ENCODE measurements around the gene POLDIP3.
A peak's percentile ranks its signal among the peaks of the same experiment; 100 is the strongest.
"Not testable (repeated sequence)": the region's sequence is repeated elsewhere in the genome, so short reads cannot be mapped to it uniquely, and the experiment has no call there.

The POLDIP3 gene

DNA sequence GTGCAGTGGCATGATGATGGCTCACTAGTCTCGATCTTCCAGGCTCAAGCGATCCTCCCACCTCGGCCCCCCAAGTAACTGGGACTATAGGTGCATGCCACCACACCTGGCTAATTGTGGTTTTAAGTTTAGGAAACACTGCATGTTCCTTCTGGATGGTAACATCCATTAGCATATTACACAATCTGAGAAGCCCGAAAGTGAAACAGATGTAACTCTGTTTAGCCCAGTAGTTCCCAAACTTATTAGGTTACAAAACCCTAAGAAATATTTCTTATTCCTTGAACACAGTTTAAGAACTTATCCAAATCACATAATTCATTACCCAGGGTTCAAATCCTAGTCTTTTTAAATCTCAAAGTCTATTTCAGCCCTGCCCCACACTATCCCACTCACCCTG, 28.3 kb downstream of the POLDIP3 start:
- DNase-seq (ENCODE audit: low read depth in 2 of 2), result no peak

DNA sequence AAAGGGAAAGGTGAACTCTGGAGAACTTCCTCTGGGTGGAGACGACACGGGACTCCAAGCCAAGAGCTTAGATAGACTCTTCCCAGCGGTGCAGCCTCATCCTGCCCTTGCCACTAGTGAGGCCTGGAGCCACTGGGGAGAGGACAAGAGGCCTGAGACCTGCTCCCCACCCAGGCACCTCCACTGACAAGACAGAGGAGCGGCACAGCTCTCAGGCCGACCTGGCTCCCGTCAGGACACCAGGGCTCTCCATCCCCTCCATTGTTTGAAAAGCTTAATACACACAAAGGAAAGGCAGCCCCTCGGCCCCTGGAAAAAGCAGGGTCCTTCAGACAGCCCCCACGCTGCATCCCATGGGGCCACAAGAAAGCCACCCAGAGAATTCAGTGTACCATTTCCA, 29.6 kb downstream of the POLDIP3 start:
- no peak for DNase-seq (ENCODE audit: low read depth in 2 of 2)

- no peak for DNase-seq (ENCODE audit: low read depth in 2 of 2)
These were observed 30.2 kb downstream of the POLDIP3 start for GRCh38 chr22:42584364-42584940.

DNA sequence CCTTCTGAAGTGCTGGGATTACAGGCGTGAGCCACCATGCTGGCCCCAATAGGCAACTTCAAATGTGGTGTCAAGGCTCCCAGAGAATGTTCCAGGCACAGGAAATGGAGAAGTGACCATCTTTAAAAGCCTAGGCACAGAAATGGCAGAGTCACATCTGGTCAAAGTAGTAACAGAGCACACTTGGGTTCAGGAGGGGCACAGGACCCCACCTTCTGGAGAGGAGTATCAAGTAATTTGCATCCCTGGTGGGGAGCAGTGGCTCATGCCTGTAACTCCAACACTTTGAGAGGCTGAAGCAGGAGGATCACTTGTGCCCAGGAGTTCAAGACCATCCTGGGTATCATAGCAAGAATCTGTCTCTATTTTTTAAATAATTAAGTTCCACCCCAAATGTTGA, 31.7 kb downstream of the POLDIP3 start:
- DNase-seq (ENCODE audit: low read depth in 2 of 2), result no peak

- DNase-seq (ENCODE audit: low read depth in 2 of 2), result peak; percentile 77
These were observed 32.6 kb downstream of the POLDIP3 start for GRCh38 chr22:42581762-42582716.

GRCh38 chr22:42581194-42581761, 33.4 kb downstream of the POLDIP3 start:
- not testable (repeated sequence) for DNase-seq (ENCODE audit: low read depth in 2 of 2)

- DNase-seq (ENCODE audit: low read depth in 2 of 2), result not testable (repeated sequence)
These were observed 34.6 kb downstream of the POLDIP3 start for GRCh38 chr22:42580040-42580439.

GRCh38 chr22:42577623-42578240, 37.0 kb downstream of the POLDIP3 start:
- DNase-seq (ENCODE audit: low read depth in 2 of 2), result no peak

- DNase-seq (ENCODE audit: low read depth in 2 of 2), result not testable (repeated sequence)
These were observed 37.5 kb downstream of the POLDIP3 start for GRCh38 chr22:42577141-42577540.

GRCh38 chr22:42575996-42576574, 38.6 kb downstream of the POLDIP3 start:
- DNase-seq (ENCODE audit: low read depth in 2 of 2), result not testable (repeated sequence)

DNA sequence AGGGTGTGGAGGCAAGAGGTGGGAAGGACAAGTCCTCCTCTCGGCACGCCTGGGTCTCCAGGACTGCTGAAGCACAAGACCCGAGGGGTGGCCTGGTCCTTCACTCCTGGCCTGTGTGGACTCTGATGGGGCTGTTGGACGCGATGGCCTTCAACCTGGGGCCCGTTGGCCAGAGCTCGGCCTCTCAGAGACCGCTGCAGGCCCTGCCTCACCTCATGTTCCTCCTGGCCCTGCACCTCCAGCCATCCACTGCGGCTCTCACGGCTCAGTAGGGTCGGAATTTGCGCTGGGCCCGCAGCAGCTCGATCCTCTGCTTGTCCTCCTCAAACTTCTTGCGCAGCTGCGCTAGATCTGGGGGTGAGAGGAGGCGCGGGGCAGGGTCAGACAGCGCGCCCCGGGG, 40.2 kb downstream of the POLDIP3 start:
- DNase-seq (ENCODE audit: low read depth in 2 of 2), result not testable (repeated sequence)

GRCh38 chr22:42574046-42574445, 40.6 kb downstream of the POLDIP3 start:
- not testable (repeated sequence) for DNase-seq (ENCODE audit: low read depth in 2 of 2)

- DNase-seq (ENCODE audit: low read depth in 2 of 2), result not testable (repeated sequence)
These were observed 43.6 kb downstream of the POLDIP3 start for GRCh38 chr22:42571068-42571467.

DNA sequence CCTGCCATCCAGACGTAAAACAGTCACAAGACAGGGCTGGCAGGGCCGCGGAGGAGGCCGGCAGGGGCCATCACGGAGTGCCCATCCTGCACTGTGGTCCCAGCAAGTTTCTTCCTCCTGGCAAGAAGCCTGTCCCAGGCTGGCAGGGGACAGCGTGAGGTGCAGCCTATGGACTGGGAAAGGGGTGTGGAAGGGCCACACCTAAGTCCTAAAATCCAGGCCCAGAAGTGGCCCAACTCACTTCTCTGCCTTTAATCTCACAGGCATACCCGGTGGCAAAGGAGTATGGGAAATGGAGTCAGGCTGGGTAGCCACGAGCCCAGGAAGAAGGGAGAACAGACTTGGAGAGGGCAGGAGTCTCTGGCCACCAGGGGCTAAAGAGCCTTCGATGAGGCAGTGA, 44.1 kb downstream of the POLDIP3 start:
- DNase-seq (ENCODE audit: low read depth in 2 of 2), result not testable (repeated sequence)

DNA sequence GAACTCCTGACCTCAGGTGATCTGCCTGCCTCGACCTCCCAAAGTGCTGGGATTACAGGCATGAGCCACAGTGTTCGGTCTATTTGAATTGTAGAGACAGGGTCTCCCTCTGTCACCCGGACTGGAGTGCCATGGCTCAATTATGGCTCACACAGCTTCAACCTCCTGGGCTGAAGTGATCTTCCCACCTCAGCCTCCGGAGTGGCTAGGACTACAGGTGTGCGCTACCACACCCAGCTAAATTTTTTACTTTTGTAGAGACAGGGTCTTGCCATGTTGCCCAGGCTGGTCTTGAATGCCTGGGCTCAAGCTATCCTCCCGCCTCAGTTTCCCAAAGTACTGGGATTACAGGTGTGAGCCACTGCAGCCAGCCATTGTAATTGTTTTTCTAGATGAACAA, 46.7 kb downstream of the POLDIP3 start:
- DNase-seq (ENCODE audit: low read depth in 2 of 2), result not testable (repeated sequence)

DNA sequence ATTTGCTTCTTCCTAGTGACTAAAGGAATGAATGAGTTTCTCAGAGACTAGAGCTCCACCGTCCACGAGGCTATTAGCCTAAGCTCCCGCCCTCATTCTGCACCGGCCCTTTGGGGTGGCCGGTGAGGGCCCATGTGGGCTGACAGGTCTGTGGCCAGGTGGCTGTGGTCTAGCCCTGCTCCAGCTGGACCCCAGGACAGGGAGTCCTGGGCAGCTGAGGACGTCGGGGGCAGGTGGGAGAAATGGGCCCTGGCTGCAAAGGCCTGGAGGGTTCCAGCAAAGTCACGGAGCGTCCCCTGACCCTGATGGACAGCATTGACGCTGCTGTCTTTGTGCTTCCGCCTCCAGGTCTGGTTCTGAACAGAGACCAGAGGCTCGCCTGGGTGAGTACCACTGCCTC, 48.7 kb downstream of the POLDIP3 start:
- no peak for DNase-seq (ENCODE audit: low read depth in 2 of 2)

DNA sequence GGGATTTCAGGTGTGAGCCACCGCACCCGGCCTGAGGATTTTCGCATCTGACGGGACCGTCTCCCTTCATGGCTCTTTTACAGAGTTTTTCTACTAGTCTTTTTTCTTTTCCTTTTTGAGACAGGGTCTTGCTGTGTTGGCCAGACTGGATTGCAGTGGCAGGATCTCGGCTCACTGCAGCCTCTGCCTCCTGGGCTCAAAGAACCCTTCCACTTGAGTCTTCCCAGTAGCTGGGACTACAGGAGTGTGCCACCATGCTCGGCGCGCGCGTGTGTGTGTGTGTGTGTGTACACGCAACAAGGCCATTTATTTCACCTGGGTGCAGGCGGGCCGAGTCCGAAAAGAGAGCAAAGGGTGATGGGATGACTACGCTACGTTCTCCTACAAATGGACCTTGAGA, 50.0 kb downstream of the POLDIP3 start:
- no peak for DNase-seq (ENCODE audit: low read depth in 2 of 2)

DNA sequence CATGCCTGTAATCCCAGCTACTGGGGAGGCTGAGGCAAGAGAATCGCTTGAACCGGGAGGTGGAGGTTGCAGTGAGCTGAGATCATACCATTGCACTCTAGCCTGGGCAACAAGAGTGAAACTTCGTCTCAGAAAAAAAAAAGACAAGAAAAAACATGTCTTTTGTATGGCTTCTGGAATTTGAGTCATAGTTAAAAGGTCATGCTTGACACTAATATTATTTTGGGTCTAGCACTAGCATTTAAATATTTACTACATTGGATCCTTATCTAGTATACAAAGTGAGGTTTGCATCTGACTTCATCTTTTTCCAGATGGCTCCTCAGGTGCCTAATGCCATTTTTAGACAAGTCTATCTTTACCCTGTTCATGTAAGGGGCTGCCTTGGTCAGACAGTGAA, 50.7 kb downstream of the POLDIP3 start:
- DNase-seq (ENCODE audit: low read depth in 2 of 2), result not testable (repeated sequence)

- no peak for DNase-seq (ENCODE audit: low read depth in 2 of 2)
These were observed 52.0 kb downstream of the POLDIP3 start for GRCh38 chr22:42562684-42563083.

GRCh38 chr22:42562279-42562678, 52.4 kb downstream of the POLDIP3 start:
- DNase-seq (ENCODE audit: low read depth in 2 of 2), result no peak

- no peak for DNase-seq (ENCODE audit: low read depth in 2 of 2)
These were observed 52.8 kb downstream of the POLDIP3 start for GRCh38 chr22:42561856-42562255.

DNA sequence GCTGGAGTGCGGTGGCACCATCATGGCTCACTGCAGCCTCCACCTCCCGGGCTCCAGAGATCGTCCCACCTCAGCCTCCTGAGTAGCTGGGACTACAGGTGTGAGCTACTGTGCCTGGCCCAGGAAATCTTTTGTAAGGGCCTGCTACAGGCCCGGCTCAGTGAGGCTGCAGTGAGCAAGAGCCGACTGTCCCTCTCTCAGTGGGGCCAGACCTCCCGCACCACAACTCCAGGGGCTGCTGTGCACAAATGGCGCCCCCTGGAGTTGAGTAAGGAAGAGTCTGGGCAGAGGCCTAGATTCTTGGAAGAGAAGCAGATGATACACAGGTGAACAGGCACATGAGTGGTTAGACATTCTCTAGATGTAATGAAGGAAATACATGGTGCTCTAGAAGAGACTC, 53.9 kb downstream of the POLDIP3 start:
- no peak for DNase-seq (ENCODE audit: low read depth in 2 of 2)
